GM18505 (cell line): ENCODE measurements around the gene SLC25A41.
"Not testable (repeated sequence)": the region's sequence is repeated elsewhere in the genome, so short reads cannot be mapped to it uniquely, and the experiment has no call there.

Experiments
- ATAC-seq: cut with Tn5 transposase; IDR thresholded peaks from one replicate; pipeline ENCODE4 v1.9.1; 2021; ENCODE audit not compliant: unreplicated experiment
- POLR2A ChIP-seq: IDR thresholded peaks from 4 replicates; pipeline ENCODE4 v1.6.1; 2011; ENCODE audit warnings: borderline replicate concordance; ENCODE audit not compliant: insufficient read depth, insufficient read length; ENCODE audit errors: extremely low read depth

SLC25A41 gene

GRCh38 chr19:6452899-6453298 lies 19.3 kb upstream of the SLC25A41 start:
- no peak for ATAC-seq
- no peak for TF ChIP-seq POLR2A

GRCh38 chr19:6452223-6452614 lies 18.7 kb upstream of the SLC25A41 start:
- TF ChIP-seq POLR2A: no peak
- no peak for ATAC-seq

GRCh38 chr19:6451583-6452222 lies 18.1 kb upstream of the SLC25A41 start:
- no peak for ATAC-seq
- TF ChIP-seq POLR2A: no peak

- no peak for TF ChIP-seq POLR2A
- ATAC-seq: no peak
Observed at GRCh38 chr19:6450166-6450565, 16.6 kb upstream of the SLC25A41 start.

GRCh38 chr19:6448045-6448444 lies 14.5 kb upstream of the SLC25A41 start:
- TF ChIP-seq POLR2A: no peak
- ATAC-seq: no peak

GRCh38 chr19:6446452-6446851 lies 12.9 kb upstream of the SLC25A41 start:
- ATAC-seq: no peak
- no peak for TF ChIP-seq POLR2A

- TF ChIP-seq POLR2A: no peak
- no peak for ATAC-seq
Observed at GRCh38 chr19:6443986-6444385, 10.4 kb upstream of the SLC25A41 start.

- TF ChIP-seq POLR2A: no peak
- ATAC-seq: no peak
Observed at GRCh38 chr19:6442087-6442688, 8.6 kb upstream of the SLC25A41 start.

DNA sequence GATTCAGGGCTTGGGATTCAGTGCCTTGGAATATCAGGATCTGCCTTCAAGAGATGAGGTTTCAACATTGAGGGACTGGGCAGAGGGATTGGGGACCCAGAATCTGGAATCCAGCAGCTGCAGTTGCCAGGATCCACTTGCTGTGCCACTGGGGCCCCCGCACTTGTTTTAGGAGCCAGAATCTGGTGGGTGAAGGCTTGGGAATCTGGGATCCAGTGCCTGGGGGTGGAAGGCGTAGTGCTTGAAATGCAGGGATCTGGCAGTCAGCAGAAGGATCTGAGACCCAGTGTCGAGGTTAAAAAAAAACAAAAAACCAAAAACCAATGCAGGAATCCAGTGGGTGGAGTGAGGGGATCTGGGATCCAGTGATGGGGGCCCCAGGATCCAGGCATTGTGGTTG lies 7.3 kb upstream of the SLC25A41 start:
- TF ChIP-seq POLR2A: no peak
- ATAC-seq: no peak

GRCh38 chr19:6439743-6440142 lies 6.2 kb upstream of the SLC25A41 start:
- no peak for ATAC-seq
- no peak for TF ChIP-seq POLR2A

DNA sequence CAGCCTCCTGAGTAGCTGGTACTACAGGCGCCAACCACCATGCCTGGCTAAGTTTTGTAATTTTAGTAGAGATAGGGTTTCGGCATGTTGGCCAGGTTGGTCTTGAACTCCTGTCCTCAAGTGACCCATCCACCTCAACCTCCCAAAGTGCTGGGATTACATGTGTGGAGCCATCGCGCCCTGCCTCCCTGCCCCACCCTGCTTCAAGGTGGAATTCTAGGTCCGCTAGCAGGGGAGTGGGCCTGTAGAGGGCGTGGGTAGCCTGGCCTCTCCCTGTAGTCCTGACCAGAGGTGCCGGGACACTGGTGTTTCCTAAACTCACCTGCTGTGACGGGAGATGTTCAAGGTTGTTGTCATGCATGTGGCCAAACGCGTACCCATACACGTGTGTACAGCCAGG lies 398 bp downstream of the SLC25A41 start:
- no peak for ATAC-seq
- TF ChIP-seq POLR2A: no peak

- no peak for TF ChIP-seq POLR2A
- ATAC-seq: no peak
Observed at GRCh38 chr19:6431891-6432290, 1.7 kb downstream of the SLC25A41 start.

- no peak for TF ChIP-seq POLR2A
- ATAC-seq: no peak
Observed at GRCh38 chr19:6429419-6430221, 3.9 kb downstream of the SLC25A41 start.

GRCh38 chr19:6428692-6429418 lies 4.7 kb downstream of the SLC25A41 start:
- not testable (repeated sequence) for ATAC-seq

DNA sequence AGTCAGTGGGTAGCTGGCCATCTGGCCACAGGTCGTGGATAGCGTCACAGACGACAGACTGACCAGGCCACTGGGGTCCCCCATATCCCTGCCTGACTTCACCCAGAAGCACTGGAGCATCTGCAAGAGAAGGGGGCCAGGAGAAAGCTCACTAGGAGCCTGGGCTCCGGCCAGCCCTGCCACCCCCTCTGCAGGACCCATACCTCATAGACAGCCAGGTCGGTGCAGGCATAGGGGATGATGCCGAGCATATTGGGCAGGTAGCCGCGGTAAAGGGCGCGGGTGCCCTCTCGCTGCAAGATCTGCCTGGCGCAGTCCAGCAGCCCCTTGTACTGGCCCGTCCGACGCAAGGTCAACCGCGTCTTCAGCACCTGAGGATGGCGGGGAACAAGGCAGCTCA lies 6.4 kb downstream of the SLC25A41 start:
- no peak for TF ChIP-seq POLR2A
- no peak for ATAC-seq
